Activated naive CD8-positive, alpha-beta T cell treated with anti-CD3 and anti-CD28 coated beads for 36 hours (primary cell): ENCODE results near the gene SYDE2. TPM values are rescaled to one million over a fixed set of nuclear protein-coding genes. Genes with fewer than 3 reads are reported as not detected.
A peak's percentile ranks its signal among the peaks of the same experiment; 100 is the strongest.

Experiments
- DNase-seq: peaks from one replicate; pipeline ENCODE4 v3.0.0; 2021
- H3K27ac Mint-ChIP-seq: one replicate; pipeline ENCODE4 v1.8.0; 2022; ENCODE audit warnings: mild to moderate bottlenecking, moderate library complexity, mixed read lengths
- H3K27me3 Mint-ChIP-seq: one replicate; pipeline ENCODE4 v1.8.0; 2022; ENCODE audit warnings: mild to moderate bottlenecking, mixed read lengths
- H3K36me3 Mint-ChIP-seq: one replicate; pipeline ENCODE4 v1.8.0; 2021; ENCODE audit warnings: mild to moderate bottlenecking, mixed read lengths
- H3K4me1 Mint-ChIP-seq: one replicate; pipeline ENCODE4 v1.8.0; 2021; ENCODE audit warnings: mixed read lengths
- H3K4me3 Mint-ChIP-seq: one replicate; pipeline ENCODE4 v1.8.0; 2022; ENCODE audit warnings: mild to moderate bottlenecking, moderate library complexity, mixed read lengths
- H3K9me3 Mint-ChIP-seq: one replicate; pipeline ENCODE4 v1.8.0; 2022; ENCODE audit warnings: mixed read lengths
- total RNA-seq, 2 experiments: library from RNA; stranded (reverse); gene quantifications; one replicate each; pipeline ENCODE4 v1.2.3, GENCODE V29; 2021

Gene SYDE2
- total RNA-seq, 2 experiments from 2014 or later, result 3.7 to 3.9 TPM

GRCh38 chr1:85134583-85135391, 66.0 kb downstream of the SYDE2 start:
- no peaks in the 10 kb centered on the region for H3K36me3 Mint-ChIP-seq
- H3K4me3 Mint-ChIP-seq, result no peak overlapping the region
- no peaks in the 10 kb centered on the region for H3K9me3 Mint-ChIP-seq
- no peaks in the 10 kb centered on the region for H3K4me1 Mint-ChIP-seq
- DNase-seq, result no peak
- H3K27ac Mint-ChIP-seq, result no peak overlapping the region
- no peaks in the 10 kb centered on the region for H3K27me3 Mint-ChIP-seq

GRCh38 chr1:85133565-85134159, 67.2 kb downstream of the SYDE2 start:
- H3K27ac Mint-ChIP-seq, result no peak overlapping the region

GRCh38 chr1:85132078-85132720, 68.6 kb downstream of the SYDE2 start:
- H3K36me3 Mint-ChIP-seq, result no peaks in the 10 kb centered on the region
- H3K4me3 Mint-ChIP-seq, result no peak overlapping the region
- H3K4me1 Mint-ChIP-seq, result no peaks in the 10 kb centered on the region
- H3K9me3 Mint-ChIP-seq, result no peaks in the 10 kb centered on the region
- no peak for DNase-seq
- H3K27ac Mint-ChIP-seq, result no peak overlapping the region
- H3K27me3 Mint-ChIP-seq, result no peaks in the 10 kb centered on the region

More at GRCh38 chr1:85133565-85134159, 67.2 kb downstream of the SYDE2 start:
- no peaks in the 10 kb centered on the region for H3K36me3 Mint-ChIP-seq
- DNase-seq, result no peak
- no peaks in the 10 kb centered on the region for H3K9me3 Mint-ChIP-seq
- no peaks in the 10 kb centered on the region for H3K27me3 Mint-ChIP-seq
- no peak overlapping the region for H3K4me3 Mint-ChIP-seq
- H3K4me1 Mint-ChIP-seq, result no peaks in the 10 kb centered on the region

DNA sequence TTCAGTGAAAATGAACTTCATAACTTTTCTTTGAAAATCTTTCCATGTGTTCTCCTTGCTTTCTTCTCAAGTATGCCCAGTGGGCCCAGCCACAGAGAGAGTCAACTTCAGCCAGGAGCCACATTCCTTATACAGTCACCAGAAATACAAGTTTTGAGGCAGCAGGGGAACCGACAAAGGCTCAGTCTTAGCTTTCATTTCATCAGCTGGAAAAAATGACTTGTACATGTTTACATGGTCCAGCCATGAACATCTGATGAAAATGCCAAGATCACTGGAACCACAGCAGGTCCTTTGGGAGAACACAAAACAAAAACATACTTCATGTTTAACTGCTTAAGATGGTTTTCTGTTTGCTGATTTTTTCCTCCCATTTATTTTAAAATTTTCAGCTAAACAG, 72.5 kb downstream of the SYDE2 start:
- Mint-ChIP-seq H3K27ac (no peak overlapping the region), H3K4me1 (no peaks in the 10 kb centered on the region), H3K36me3 (no peaks in the 10 kb centered on the region), H3K9me3 (no peaks in the 10 kb centered on the region), H3K4me3 (no peak overlapping the region), H3K27me3 (no peaks in the 10 kb centered on the region)
- DNase-seq, result no peak

GRCh38 chr1:85125891-85126290, 74.9 kb downstream of the SYDE2 start:
- no peaks in the 10 kb centered on the region for H3K36me3 Mint-ChIP-seq
- no peaks in the 10 kb centered on the region for H3K9me3 Mint-ChIP-seq
- DNase-seq, result no peak
- no peak overlapping the region for H3K4me3 Mint-ChIP-seq
- no peak overlapping the region for H3K27ac Mint-ChIP-seq
- no peaks in the 10 kb centered on the region for H3K4me1 Mint-ChIP-seq
- H3K27me3 Mint-ChIP-seq, result no peaks in the 10 kb centered on the region

DNA sequence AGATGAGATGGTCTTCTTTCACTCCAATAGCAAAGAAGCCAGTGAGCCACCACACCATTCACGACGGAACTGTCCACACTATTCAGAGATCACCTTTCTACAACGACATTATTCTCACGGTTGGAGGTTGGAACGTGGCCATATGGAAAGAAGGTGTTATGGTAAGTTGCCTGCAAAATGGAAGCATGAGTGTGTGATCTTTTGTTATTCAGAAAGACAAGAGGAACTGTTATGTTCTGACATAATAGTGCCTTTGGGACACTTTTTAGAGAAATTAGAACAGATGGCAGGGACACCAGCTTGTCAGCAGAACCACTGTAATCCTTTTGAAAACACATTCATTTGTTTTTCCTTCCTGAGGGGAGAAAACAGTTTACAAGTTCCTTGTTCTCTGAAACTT, 76.7 kb downstream of the SYDE2 start:
- no peaks in the 10 kb centered on the region for H3K27me3 Mint-ChIP-seq
- H3K36me3 Mint-ChIP-seq, result no peaks in the 10 kb centered on the region
- H3K9me3 Mint-ChIP-seq, result no peaks in the 10 kb centered on the region
- no peak overlapping the region for H3K27ac Mint-ChIP-seq
- no peaks in the 10 kb centered on the region for H3K4me1 Mint-ChIP-seq
- H3K4me3 Mint-ChIP-seq, result no peak overlapping the region
- no peak for DNase-seq

DNA sequence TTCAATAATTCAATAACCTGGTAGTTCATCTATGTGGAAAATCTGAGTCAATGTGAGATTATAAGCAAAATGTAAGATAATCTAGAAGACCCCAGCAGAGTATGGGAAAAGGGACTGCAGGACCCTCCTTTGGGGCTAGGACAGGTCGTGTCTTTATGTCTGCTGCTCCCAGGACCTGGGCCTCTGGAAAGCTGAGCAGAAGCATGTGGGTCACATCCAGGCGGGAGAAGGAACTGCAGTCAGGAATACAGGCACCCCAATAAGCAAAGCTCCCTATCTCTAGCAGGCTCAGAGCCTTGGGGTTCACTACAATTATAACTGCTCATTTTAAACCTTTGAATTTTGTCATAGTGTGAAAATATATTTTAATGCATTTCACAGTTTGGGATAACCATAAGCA, 78.6 kb downstream of the SYDE2 start:
- no peak for DNase-seq
- H3K4me1 Mint-ChIP-seq, result no peaks in the 10 kb centered on the region
- no peaks in the 10 kb centered on the region for H3K36me3 Mint-ChIP-seq
- no peaks in the 10 kb centered on the region for H3K9me3 Mint-ChIP-seq
- H3K4me3 Mint-ChIP-seq, result no peak overlapping the region
- H3K27ac Mint-ChIP-seq, result no peak overlapping the region
- no peaks in the 10 kb centered on the region for H3K27me3 Mint-ChIP-seq

GRCh38 chr1:85121744-85122143, 79.1 kb downstream of the SYDE2 start:
- H3K4me3 Mint-ChIP-seq, result no peak overlapping the region
- no peak overlapping the region for H3K27ac Mint-ChIP-seq
- H3K4me1 Mint-ChIP-seq, result peaks cover 2% of the 10 kb centered on the region
- no peak for DNase-seq
- H3K36me3 Mint-ChIP-seq, result no peaks in the 10 kb centered on the region
- no peaks in the 10 kb centered on the region for H3K27me3 Mint-ChIP-seq
- no peaks in the 10 kb centered on the region for H3K9me3 Mint-ChIP-seq

DNA sequence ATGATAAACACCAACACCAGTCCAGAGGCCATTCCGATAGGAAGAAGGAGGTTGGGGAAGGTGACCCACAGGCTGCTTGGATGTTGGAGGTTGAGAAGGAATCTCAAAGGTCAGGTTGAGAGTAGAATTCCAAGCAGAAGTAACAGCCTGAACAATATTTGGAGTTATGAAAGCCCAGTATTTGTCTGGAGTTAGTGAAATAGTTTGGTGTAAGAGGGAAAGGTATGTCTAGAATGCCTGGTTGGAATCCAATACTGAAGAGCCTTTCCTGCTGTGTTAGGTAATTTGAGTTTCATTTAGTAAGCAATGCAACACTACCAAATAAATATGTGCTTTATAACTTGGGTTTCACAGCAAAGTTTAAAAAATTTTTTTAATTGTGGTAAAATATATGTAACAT, 82.1 kb downstream of the SYDE2 start:
- no peaks in the 10 kb centered on the region for H3K9me3 Mint-ChIP-seq
- H3K27me3 Mint-ChIP-seq, result no peaks in the 10 kb centered on the region
- no peak for DNase-seq
- H3K27ac Mint-ChIP-seq, result no peak overlapping the region
- H3K4me1 Mint-ChIP-seq, result peaks cover 2% of the 10 kb centered on the region
- H3K4me3 Mint-ChIP-seq, result no peak overlapping the region
- no peaks in the 10 kb centered on the region for H3K36me3 Mint-ChIP-seq

DNA sequence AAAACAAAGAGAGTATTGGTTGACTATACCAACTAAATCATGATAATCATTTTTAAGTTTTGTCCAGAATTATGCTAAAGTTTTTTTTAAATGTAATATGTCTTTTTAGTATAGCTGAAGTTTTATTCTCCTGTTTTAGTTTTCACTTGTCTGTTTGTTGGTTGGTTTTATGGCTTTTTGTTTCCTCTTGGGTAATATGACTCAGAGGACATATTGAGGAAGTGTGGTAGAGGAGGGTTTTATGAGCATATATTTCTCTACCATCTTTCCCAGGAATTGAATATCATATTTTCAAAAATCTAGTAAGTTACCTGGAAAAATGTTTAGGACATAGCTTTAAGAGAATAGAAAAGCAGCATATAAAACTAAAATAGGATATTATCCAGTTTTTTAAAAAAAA, 84.0 kb downstream of the SYDE2 start:
- Mint-ChIP-seq H3K36me3 (no peaks in the 10 kb centered on the region), H3K27me3 (no peaks in the 10 kb centered on the region), H3K4me1 (peaks cover 2% of the 10 kb centered on the region), H3K27ac (no peak overlapping the region), H3K4me3 (no peak overlapping the region), H3K9me3 (no peaks in the 10 kb centered on the region)
- no peak for DNase-seq

DNA sequence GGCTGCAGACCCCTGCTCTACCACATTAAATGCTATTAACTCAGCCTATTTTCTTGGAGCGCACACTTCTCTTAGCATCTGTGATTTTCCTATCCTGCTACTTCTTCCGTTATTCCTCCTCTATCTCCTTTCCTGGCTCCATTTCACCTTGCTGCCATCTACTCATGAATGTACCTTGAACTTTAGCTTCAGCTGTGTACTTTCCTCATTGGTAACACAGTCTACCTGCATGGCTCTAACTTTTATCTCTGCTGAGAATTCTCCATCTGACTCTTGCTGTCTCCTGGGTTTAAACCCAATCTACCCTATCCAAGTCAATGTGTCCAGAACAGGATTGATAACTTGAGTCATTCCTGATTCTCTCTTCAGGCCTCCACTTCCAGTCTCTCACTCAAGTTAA, 84.9 kb downstream of the SYDE2 start:
- no peaks in the 10 kb centered on the region for H3K36me3 Mint-ChIP-seq
- no peak overlapping the region for H3K4me3 Mint-ChIP-seq
- H3K27ac Mint-ChIP-seq, result no peak overlapping the region
- H3K9me3 Mint-ChIP-seq, result no peaks in the 10 kb centered on the region
- DNase-seq, result no peak
- peaks cover 2% of the 10 kb centered on the region for H3K4me1 Mint-ChIP-seq
- no peaks in the 10 kb centered on the region for H3K27me3 Mint-ChIP-seq

GRCh38 chr1:85111695-85112094, 89.1 kb downstream of the SYDE2 start:
- no peak overlapping the region for H3K4me3 Mint-ChIP-seq
- H3K36me3 Mint-ChIP-seq, result no peaks in the 10 kb centered on the region
- no peaks in the 10 kb centered on the region for H3K4me1 Mint-ChIP-seq
- H3K27ac Mint-ChIP-seq, result no peak overlapping the region
- H3K27me3 Mint-ChIP-seq, result no peaks in the 10 kb centered on the region
- no peak for DNase-seq
- no peaks in the 10 kb centered on the region for H3K9me3 Mint-ChIP-seq

DNA sequence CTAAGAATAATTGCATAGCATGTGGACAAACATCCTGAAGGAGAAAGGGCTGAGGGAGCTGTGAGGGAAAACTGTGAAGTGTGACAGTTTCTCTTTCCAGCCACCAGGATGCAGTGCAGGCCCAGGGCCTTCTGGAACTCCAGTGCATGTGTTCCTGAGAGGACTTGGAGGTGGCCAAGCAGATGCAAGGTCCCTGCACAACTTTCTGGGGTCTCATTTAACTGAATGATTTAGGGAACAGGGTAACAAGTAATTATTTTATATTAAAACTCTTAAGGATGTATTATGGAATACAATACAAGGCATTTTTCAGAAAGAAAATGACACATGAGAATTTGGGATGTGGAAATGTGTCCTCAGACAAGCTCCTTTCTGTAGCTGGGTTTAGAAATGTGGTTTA, 91.3 kb downstream of the SYDE2 start:
- H3K27ac Mint-ChIP-seq, result no peak overlapping the region
- no peaks in the 10 kb centered on the region for H3K36me3 Mint-ChIP-seq
- H3K4me3 Mint-ChIP-seq, result no peak overlapping the region

More for the DNA sequence above, 91.3 kb downstream of the SYDE2 start:
- Mint-ChIP-seq H3K9me3 (no peaks in the 10 kb centered on the region), H3K4me1 (no peaks in the 10 kb centered on the region), H3K27me3 (no peaks in the 10 kb centered on the region)
- peak; percentile 23 for DNase-seq
